CD4-positive, CD25-positive, alpha-beta regulatory T cell (primary cell): ENCODE data around the gene BRI3BP. TPM values are rescaled to one million over a fixed set of nuclear protein-coding genes. Genes with fewer than 3 reads are reported as not detected.
A peak's percentile ranks its signal among the peaks of the same experiment; 100 is the strongest.
"Not testable (repeated sequence)": the region's sequence is repeated elsewhere in the genome, so short reads cannot be mapped to it uniquely, and the experiment has no call there.

ENCODE experiments used
- ATAC-seq, 2 donors: fragments of 150-1000 bp; cut with Tn5 transposase; one replicate each; pipeline ENCODE4 v1.10.0; 2021; ENCODE audit warnings: low read depth in 2 of 2, moderate number of reproducible peaks in 2 of 2, moderate library complexity in 1 of 2
- DNase-seq, 3 donors: peaks; one replicate each; pipeline versions ENCODE4 v3.0.0 to v3.0.0-alpha.2; 2012 to 2022; ENCODE audit warnings: mixed read lengths in 1 of 3
- H3K27ac ChIP-seq: one replicate; pipeline ENCODE4 v1.7.0; 2013; ENCODE audit warnings: mild to moderate bottlenecking, low read length; ENCODE audit not compliant: insufficient read depth, poor library complexity, severe bottlenecking
- H3K27me3 ChIP-seq: one replicate; pipeline ENCODE4 v1.7.0; 2013; ENCODE audit warnings: low read length; ENCODE audit not compliant: control insufficient read depth, insufficient read depth
- H3K36me3 ChIP-seq: one replicate; pipeline ENCODE4 v1.7.0; 2013; ENCODE audit warnings: mild to moderate bottlenecking, low read length, moderate library complexity; ENCODE audit not compliant: control insufficient read depth, insufficient read depth
- H3K4me1 ChIP-seq: 2 replicates; pipeline ENCODE4 v1.7.0; 2013; ENCODE audit warnings: mild to moderate bottlenecking, low read length; ENCODE audit not compliant: insufficient read depth, control insufficient read depth, poor library complexity, severe bottlenecking
- H3K4me3 ChIP-seq: one replicate; pipeline ENCODE4 v1.7.0; 2013; ENCODE audit warnings: low read depth, mild to moderate bottlenecking, low read length, moderate library complexity
- H3K9me3 ChIP-seq, 2 experiments: 1 replicate in 1 of 2; 2 replicates in 1 of 2; pipeline ENCODE4 v1.7.0; 2013; ENCODE audit warnings: low read length in 2 of 2, mild to moderate bottlenecking in 1 of 2, moderate library complexity in 1 of 2; ENCODE audit not compliant: control insufficient read depth in 2 of 2
- H3K27ac Mint-ChIP-seq, 3 donors: one replicate each; pipeline ENCODE4 v1.8.0; 2020 to 2022; ENCODE audit warnings: mild to moderate bottlenecking in 3 of 3, mixed read lengths in 3 of 3, moderate library complexity in 2 of 3
- H3K27me3 Mint-ChIP-seq: one replicate; pipeline ENCODE4 v1.8.0; 2022; ENCODE audit warnings: mild to moderate bottlenecking, mixed read lengths
- H3K36me3 Mint-ChIP-seq: one replicate; pipeline ENCODE4 v1.8.0; 2020; ENCODE audit warnings: mixed read lengths
- H3K4me1 Mint-ChIP-seq, 4 donors: one replicate each; pipeline ENCODE4 v1.8.0; 2020 to 2022; ENCODE audit warnings: mixed read lengths in 4 of 4, mild to moderate bottlenecking in 1 of 4
- H3K4me3 Mint-ChIP-seq, 4 donors: one replicate each; pipeline ENCODE4 v1.8.0; 2020 to 2022; ENCODE audit warnings: mild to moderate bottlenecking in 4 of 4, mixed read lengths in 4 of 4, moderate library complexity in 3 of 4
- H3K9me3 Mint-ChIP-seq, 7 donors: one replicate each; pipeline ENCODE4 v1.8.0; 2020 to 2022; ENCODE audit warnings: mixed read lengths in 7 of 7, mild to moderate bottlenecking in 3 of 7, moderate library complexity in 2 of 7
- polyA plus RNA-seq, 4 donors: library from polyadenylated mRNA; unstranded; fragments of 300-500 nt; fragmentation: Illumina TruSeq; gene quantifications; one replicate each; pipeline ENCODE4 v1.2.3, GENCODE V29; 2021
- total RNA-seq: library from RNA; stranded (reverse); gene quantifications from one replicate; pipeline ENCODE4 v1.2.3, GENCODE V29; 2022

Gene BRI3BP
- total and polyA plus RNA-seq, 5 donors from 2014 or later = 2.0 to 4.1 (median 2.3) TPM

GRCh38 chr12:125050446-125050845 is 57.0 kb downstream of the BRI3BP start:
- peaks cover 0 to 1% (median 0%) of the 10 kb centered on the region in 7 donors for H3K9me3 Mint-ChIP-seq
- no peak for DNase-seq
- Histone ChIP-seq H3K27ac (no peak overlapping the region), H3K9me3 (no peaks in the 10 kb centered on the region), H3K36me3 (no peaks in the 10 kb centered on the region), H3K4me3 (no peak overlapping the region), H3K27me3 (no peaks in the 10 kb centered on the region), H3K4me1 (peaks cover 4% of the 10 kb centered on the region)
- peaks cover 17% of the 10 kb centered on the region for H3K27me3 Mint-ChIP-seq
- peak overlapping the region in 1 of 3 donors; percentile 41 for H3K27ac Mint-ChIP-seq
- peaks cover 2 to 17% (median 8%) of the 10 kb centered on the region in 4 donors for H3K4me1 Mint-ChIP-seq
- peak overlapping the region; percentile 65 to 89 (median 88) for H3K4me3 Mint-ChIP-seq
- no peaks in the 10 kb centered on the region for H3K36me3 Mint-ChIP-seq
- no peak for ATAC-seq

GRCh38 chr12:125050868-125051267 is 57.4 kb downstream of the BRI3BP start:
- peaks cover 4% of the 10 kb centered on the region for H3K4me1 ChIP-seq
- no peaks in the 10 kb centered on the region for H3K9me3 ChIP-seq
- H3K4me3 ChIP-seq = no peak overlapping the region
- Mint-ChIP-seq H3K4me1 (peaks cover 2 to 17% (median 8%) of the 10 kb centered on the region in 4 donors), H3K27me3 (peaks cover 19% of the 10 kb centered on the region), H3K9me3 (peaks cover 0 to 3% (median 0%) of the 10 kb centered on the region in 7 donors), H3K27ac (peak overlapping the region in 2 of 3 donors; percentile 7 to 41), H3K4me3 (peak overlapping the region; percentile 65 to 89 (median 88)), H3K36me3 (no peaks in the 10 kb centered on the region)
- no peak for DNase-seq
- H3K27me3 ChIP-seq = no peaks in the 10 kb centered on the region
- H3K36me3 ChIP-seq = no peaks in the 10 kb centered on the region
- no peak for ATAC-seq
- H3K27ac ChIP-seq = no peak overlapping the region

- peaks cover 0 to 3% (median 0%) of the 10 kb centered on the region in 7 donors for H3K9me3 Mint-ChIP-seq
- no peak overlapping the region for H3K4me3 ChIP-seq
- H3K4me3 Mint-ChIP-seq = no peak overlapping the region
- H3K27me3 Mint-ChIP-seq = peaks cover 30% of the 10 kb centered on the region
- no peaks in the 10 kb centered on the region for H3K36me3 ChIP-seq
- no peaks in the 10 kb centered on the region for H3K36me3 Mint-ChIP-seq
- no peak for DNase-seq
- H3K27ac ChIP-seq = no peak overlapping the region
- H3K9me3 ChIP-seq = no peaks in the 10 kb centered on the region
- no peaks in the 10 kb centered on the region for H3K27me3 ChIP-seq
- no peak for ATAC-seq
- H3K4me1 ChIP-seq = peaks cover 4% of the 10 kb centered on the region
- H3K27ac Mint-ChIP-seq = no peak overlapping the region
- H3K4me1 Mint-ChIP-seq = peaks cover 2 to 17% (median 8%) of the 10 kb centered on the region in 4 donors
Measured at GRCh38 chr12:125053821-125054220, 60.4 kb downstream of the BRI3BP start.

- Histone ChIP-seq H3K27me3 (no peaks in the 10 kb centered on the region), H3K9me3 (no peaks in the 10 kb centered on the region), H3K27ac (no peak overlapping the region), H3K4me3 (no peak overlapping the region), H3K36me3 (no peaks in the 10 kb centered on the region), H3K4me1 (no peaks in the 10 kb centered on the region)
- DNase-seq (no peak), ATAC-seq (no peak)
- peaks cover 31% of the 10 kb centered on the region for H3K27me3 Mint-ChIP-seq
- no peak overlapping the region for H3K4me3 Mint-ChIP-seq
- H3K27ac Mint-ChIP-seq = no peak overlapping the region
- no peaks in the 10 kb centered on the region for H3K36me3 Mint-ChIP-seq
- peaks cover 0 to 8% (median under 1%) of the 10 kb centered on the region in 4 donors for H3K4me1 Mint-ChIP-seq
- peaks cover 0 to 4% (median 0%) of the 10 kb centered on the region in 7 donors for H3K9me3 Mint-ChIP-seq
Measured at GRCh38 chr12:125055591-125055990, 62.1 kb downstream of the BRI3BP start.

GRCh38 chr12:125056306-125056705 is 62.9 kb downstream of the BRI3BP start:
- H3K4me1 Mint-ChIP-seq = peaks cover 0 to 3% (median 0%) of the 10 kb centered on the region in 4 donors
- no peaks in the 10 kb centered on the region for H3K9me3 ChIP-seq
- no peak overlapping the region for H3K4me3 ChIP-seq
- no peak for DNase-seq
- no peak overlapping the region for H3K4me3 Mint-ChIP-seq
- H3K4me1 ChIP-seq = no peaks in the 10 kb centered on the region
- no peak overlapping the region for H3K27ac ChIP-seq
- H3K9me3 Mint-ChIP-seq = peaks cover 0 to 4% (median 0%) of the 10 kb centered on the region in 7 donors
- no peak overlapping the region for H3K27ac Mint-ChIP-seq
- no peak for ATAC-seq
- no peaks in the 10 kb centered on the region for H3K36me3 Mint-ChIP-seq
- H3K27me3 ChIP-seq = no peaks in the 10 kb centered on the region
- peaks cover 25% of the 10 kb centered on the region for H3K27me3 Mint-ChIP-seq
- no peaks in the 10 kb centered on the region for H3K36me3 ChIP-seq

GRCh38 chr12:125057708-125058107 is 64.3 kb downstream of the BRI3BP start:
- Mint-ChIP-seq H3K4me1 (no peaks in the 10 kb centered on the region), H3K36me3 (no peaks in the 10 kb centered on the region), H3K27ac (no peak overlapping the region), H3K9me3 (peaks cover 0 to 4% (median 0%) of the 10 kb centered on the region in 7 donors), H3K4me3 (no peak overlapping the region), H3K27me3 (peaks cover 30% of the 10 kb centered on the region)
- Histone ChIP-seq H3K4me1 (no peaks in the 10 kb centered on the region), H3K27me3 (no peaks in the 10 kb centered on the region), H3K36me3 (no peaks in the 10 kb centered on the region), H3K4me3 (no peak overlapping the region), H3K27ac (no peak overlapping the region), H3K9me3 (no peaks in the 10 kb centered on the region)
- DNase-seq (no peak), ATAC-seq (no peak)

- H3K9me3 Mint-ChIP-seq = peaks cover 0 to 2% (median 0%) of the 10 kb centered on the region in 7 donors
- no peaks in the 10 kb centered on the region for H3K27me3 ChIP-seq
- peaks cover 13% of the 10 kb centered on the region for H3K4me1 ChIP-seq
- no peaks in the 10 kb centered on the region for H3K36me3 ChIP-seq
- peaks cover 0 to 13% (median under 1%) of the 10 kb centered on the region in 4 donors for H3K4me1 Mint-ChIP-seq
- no peak overlapping the region for H3K27ac ChIP-seq
- H3K27ac Mint-ChIP-seq = no peak overlapping the region
- H3K9me3 ChIP-seq = no peaks in the 10 kb centered on the region
- ATAC-seq = no peak
- H3K27me3 Mint-ChIP-seq = peaks cover 30% of the 10 kb centered on the region
- H3K4me3 ChIP-seq = no peak overlapping the region
- H3K36me3 Mint-ChIP-seq = no peaks in the 10 kb centered on the region
- DNase-seq = no peak
- no peak overlapping the region for H3K4me3 Mint-ChIP-seq
Measured at GRCh38 chr12:125061229-125061628, 67.8 kb downstream of the BRI3BP start.

GRCh38 chr12:125063522-125063921 is 70.1 kb downstream of the BRI3BP start:
- Mint-ChIP-seq H3K27me3 (peaks cover 34% of the 10 kb centered on the region), H3K4me3 (peak overlapping the region in 2 of 4 donors; percentile 53 to 58), H3K4me1 (peaks cover 5 to 23% (median 8%) of the 10 kb centered on the region in 4 donors)
- not testable (repeated sequence) for H3K27ac ChIP-seq, H3K4me3 ChIP-seq, H3K27ac Mint-ChIP-seq, DNase-seq, H3K27me3 ChIP-seq, ATAC-seq, H3K9me3 Mint-ChIP-seq, H3K36me3 ChIP-seq, H3K9me3 ChIP-seq, H3K36me3 Mint-ChIP-seq
- peaks cover 13% of the 10 kb centered on the region for H3K4me1 ChIP-seq
